GM12891 (cell line): ENCODE data around the gene PAK4.

Experiments
- POLR2A ChIP-seq: IDR thresholded peaks from 2 replicates; pipeline ENCODE4 v1.6.1; 2011; ENCODE audit warnings: low read depth, low read length, control low read depth
- POLR2AphosphoS5 ChIP-seq: IDR thresholded peaks from 2 replicates; pipeline ENCODE4 v1.6.1; 2011; ENCODE audit warnings: low read depth, low read length, control low read depth
- POU2F2 ChIP-seq: IDR thresholded peaks from 2 replicates; pipeline ENCODE4 v1.6.1; 2011; ENCODE audit warnings: low read depth, mild to moderate bottlenecking, control low read depth, low read length, moderate library complexity
- TAF1 ChIP-seq: IDR thresholded peaks from 2 replicates; pipeline ENCODE4 v1.6.1; 2011; ENCODE audit warnings: low read depth, low read length, control low read depth

DNA sequence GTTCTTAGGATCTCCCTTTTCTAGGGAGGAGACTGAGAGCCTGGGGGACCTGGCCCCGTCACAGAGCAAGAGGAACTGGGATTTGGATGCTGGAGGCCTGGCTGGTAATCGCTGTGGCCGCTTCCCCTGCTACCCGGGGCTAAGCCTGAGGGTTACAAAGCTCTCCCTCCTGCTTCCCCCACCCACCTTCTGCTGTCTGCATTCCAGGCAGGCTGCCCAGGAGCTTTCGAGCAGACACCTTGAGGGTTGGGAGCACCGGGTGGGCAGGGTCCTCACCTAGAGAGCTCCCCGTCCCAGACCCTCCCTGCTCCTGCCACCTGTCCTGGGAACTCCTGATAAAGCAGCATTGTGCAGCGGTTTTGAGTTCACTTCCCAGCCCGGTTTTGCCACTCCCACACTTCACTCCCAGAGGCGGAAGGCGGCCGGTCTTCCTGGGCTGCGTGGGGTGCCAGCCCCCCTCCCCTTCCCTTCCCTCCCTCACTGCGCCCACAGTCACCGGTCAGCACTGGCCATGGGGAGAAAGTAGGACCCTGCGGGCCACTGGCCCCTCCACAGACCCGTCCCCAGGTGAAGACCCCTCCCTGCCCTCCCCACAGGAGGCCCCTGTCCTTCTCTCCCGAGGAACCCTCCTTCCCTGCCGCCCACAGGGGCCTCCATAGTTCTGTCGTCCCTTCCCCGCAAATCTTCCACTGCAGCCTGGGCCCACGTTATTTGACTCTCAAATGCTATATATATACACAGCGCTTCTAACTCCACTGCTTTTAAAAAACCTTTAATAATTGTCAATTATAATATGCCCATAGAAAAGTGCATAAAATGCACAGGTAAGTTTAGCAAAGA, 8.1 kb downstream of the PAK4 start:
- no peak for TF ChIP-seq POLR2A
- TF ChIP-seq POLR2AphosphoS5 = no peak
- TF ChIP-seq TAF1 = no peak
- no peak for TF ChIP-seq POU2F2
